H1 (cell line): Measurements from ENCODE around the gene FERMT2.

Experiments
- CHD2 ChIP-seq: IDR thresholded peaks from 2 replicates; pipeline ENCODE4 v1.6.1; 2012; ENCODE audit warnings: low read length, improper control_type of control experiment
- CREB1 ChIP-seq: IDR thresholded peaks from 2 replicates; pipeline ENCODE4 v1.6.1; 2012; ENCODE audit warnings: inconsistent platforms
- EZH2 ChIP-seq: fragments of 200-600 bp; sonication (generic); IDR thresholded peaks from 2 replicates; pipeline ENCODE4 v1.7.1; 2012; ENCODE audit warnings: low read depth, mild to moderate bottlenecking, moderate library complexity, low read length, inconsistent platforms; ENCODE audit not compliant: severe bottlenecking
- POLR2A ChIP-seq, 2 experiments: IDR thresholded peaks; 1 replicate in 1 of 2; 2 replicates in 1 of 2; pipeline ENCODE4 v1.6.1; 2011; ENCODE audit warnings: low read depth in 2 of 2, low read length in 2 of 2, mild to moderate bottlenecking in 2 of 2; ENCODE audit errors: control extremely low read depth in 1 of 2
- POLR2AphosphoS5 ChIP-seq: IDR thresholded peaks from 2 replicates; pipeline ENCODE4 v1.6.1; 2011; ENCODE audit warnings: low read depth, low read length
- TF ChIP-seq, protein P1 (sequence below), 3 experiments: IDR thresholded peaks; 1 replicate in 2 of 3; 2 replicates in 1 of 3; pipeline versions ENCODE4 v1.5.1 to v1.6.1; 2011; ENCODE audit warnings: low read length in 3 of 3, mild to moderate bottlenecking in 3 of 3, inconsistent platforms in 2 of 3, low read depth in 1 of 3, moderate library complexity in 1 of 3; ENCODE audit not compliant: insufficient read depth in 1 of 3; ENCODE audit errors: control extremely low read depth in 1 of 3

DNA sequence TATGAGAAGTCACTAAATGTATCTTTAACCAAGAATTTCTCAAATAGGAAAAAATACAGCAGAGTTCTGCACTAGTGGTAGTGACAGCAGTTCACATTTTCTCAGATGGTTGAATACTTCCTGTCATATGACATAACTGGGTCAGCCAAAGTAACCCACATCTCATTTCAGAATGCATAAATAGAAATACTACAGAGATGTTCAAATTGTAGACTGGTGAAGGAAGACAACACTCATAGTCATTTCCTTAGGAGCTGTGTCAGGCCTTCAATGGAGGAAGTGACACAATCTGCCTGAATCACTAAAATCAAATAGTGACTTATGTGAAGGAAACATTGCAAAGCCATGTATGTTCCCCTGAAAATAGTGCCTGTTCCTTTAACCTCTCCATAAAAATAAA is 32.4 kb downstream of the FERMT2 start:
- no peak for TF ChIP-seq POLR2AphosphoS5
- TF ChIP-seq POLR2A (IDR thresholded peaks at IDR 0.05; ENCODE audit: control extremely low read depth in 1 of 2, low read depth in 2 of 2, low read length in 2 of 2), result no peak
- TF ChIP-seq, protein P1, sequence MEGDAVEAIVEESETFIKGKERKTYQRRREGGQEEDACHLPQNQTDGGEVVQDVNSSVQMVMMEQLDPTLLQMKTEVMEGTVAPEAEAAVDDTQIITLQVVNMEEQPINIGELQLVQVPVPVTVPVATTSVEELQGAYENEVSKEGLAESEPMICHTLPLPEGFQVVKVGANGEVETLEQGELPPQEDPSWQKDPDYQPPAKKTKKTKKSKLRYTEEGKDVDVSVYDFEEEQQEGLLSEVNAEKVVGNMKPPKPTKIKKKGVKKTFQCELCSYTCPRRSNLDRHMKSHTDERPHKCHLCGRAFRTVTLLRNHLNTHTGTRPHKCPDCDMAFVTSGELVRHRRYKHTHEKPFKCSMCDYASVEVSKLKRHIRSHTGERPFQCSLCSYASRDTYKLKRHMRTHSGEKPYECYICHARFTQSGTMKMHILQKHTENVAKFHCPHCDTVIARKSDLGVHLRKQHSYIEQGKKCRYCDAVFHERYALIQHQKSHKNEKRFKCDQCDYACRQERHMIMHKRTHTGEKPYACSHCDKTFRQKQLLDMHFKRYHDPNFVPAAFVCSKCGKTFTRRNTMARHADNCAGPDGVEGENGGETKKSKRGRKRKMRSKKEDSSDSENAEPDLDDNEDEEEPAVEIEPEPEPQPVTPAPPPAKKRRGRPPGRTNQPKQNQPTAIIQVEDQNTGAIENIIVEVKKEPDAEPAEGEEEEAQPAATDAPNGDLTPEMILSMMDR (IDR thresholded peaks at IDR 0.05; ENCODE audit: control extremely low read depth in 1 of 3, insufficient read depth in 1 of 3, low read depth in 1 of 3, low read length in 3 of 3), result no peak
- TF ChIP-seq CREB1, result no peak
- TF ChIP-seq EZH2, result no peak
- no peak for TF ChIP-seq CHD2
